HG03460 (cell line): ENCODE measurements around the gene NUBPL.
"Not testable (repeated sequence)": the region's sequence is repeated elsewhere in the genome, so short reads cannot be mapped to it uniquely, and the experiment has no call there.

Source experiments
- ATAC-seq: cut with Tn5 transposase; IDR thresholded peaks from one replicate; pipeline ENCODE4 v1.9.1; 2021; ENCODE audit not compliant: unreplicated experiment

NUBPL gene

GRCh38 chr14:31668348-31668747 lies 107.1 kb downstream of the NUBPL start:
- no peak for ATAC-seq

DNA sequence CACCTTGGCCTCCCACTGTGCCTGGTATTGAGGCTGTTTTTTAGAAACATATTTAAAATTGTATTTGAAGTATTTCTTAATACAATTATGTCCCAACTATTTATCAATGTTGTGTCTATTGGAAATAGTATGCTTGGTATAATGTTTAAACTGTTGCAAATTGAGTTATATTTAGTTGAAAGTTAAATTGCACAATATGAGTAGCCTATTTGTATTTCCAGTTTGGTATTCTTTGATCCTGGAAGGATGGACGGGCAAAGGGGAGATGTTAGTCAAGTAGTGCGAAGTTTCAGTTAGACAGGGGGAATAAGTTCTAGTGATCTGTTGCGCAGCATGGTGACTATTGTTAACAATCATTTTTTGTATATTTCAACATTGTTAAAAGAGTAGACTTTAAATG lies 111.5 kb downstream of the NUBPL start:
- ATAC-seq = no peak

- no peak for ATAC-seq
These were observed 115.8 kb downstream of the NUBPL start for GRCh38 chr14:31677052-31677451.

DNA sequence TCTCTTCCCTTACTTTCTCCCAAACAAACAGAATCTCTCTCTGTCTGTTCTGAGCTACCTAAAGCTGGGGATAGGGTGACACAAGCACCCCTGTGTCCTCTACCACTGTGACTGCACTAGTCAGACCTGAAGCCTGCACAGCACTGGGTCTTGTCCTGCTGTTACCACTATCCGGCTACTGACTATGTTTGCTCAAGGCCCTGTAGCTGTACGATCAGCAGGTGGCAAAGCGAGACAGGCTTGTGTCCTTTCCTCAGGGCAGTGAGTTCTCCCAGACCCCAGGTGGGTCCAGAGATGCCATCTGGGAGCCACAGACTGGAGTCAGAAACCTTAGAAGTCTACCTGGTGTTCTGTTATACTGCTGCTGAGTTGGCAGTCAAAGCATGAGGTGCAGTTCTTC lies 116.4 kb downstream of the NUBPL start:
- ATAC-seq = no peak

GRCh38 chr14:31678421-31679249 lies 117.4 kb downstream of the NUBPL start:
- no peak for ATAC-seq

DNA sequence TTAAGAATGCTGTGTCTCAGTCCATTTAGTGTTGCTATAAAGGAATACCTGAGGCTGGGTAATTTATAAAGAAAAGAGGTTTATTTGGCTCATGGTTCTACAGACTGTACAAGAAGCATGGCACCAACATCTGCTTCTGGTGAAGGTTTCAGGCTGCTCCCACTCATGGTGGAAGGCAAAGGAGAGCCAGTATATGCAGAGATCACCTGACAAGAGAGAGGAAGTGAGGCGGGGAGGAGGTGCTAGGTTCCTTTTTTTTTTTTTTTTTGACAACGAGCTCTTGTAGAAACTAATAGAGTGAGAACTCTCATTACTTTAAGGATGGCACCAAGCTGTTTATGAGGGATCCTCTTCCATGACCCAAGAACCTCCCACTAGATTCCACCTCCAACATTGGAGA lies 121.6 kb downstream of the NUBPL start:
- no peak for ATAC-seq

DNA sequence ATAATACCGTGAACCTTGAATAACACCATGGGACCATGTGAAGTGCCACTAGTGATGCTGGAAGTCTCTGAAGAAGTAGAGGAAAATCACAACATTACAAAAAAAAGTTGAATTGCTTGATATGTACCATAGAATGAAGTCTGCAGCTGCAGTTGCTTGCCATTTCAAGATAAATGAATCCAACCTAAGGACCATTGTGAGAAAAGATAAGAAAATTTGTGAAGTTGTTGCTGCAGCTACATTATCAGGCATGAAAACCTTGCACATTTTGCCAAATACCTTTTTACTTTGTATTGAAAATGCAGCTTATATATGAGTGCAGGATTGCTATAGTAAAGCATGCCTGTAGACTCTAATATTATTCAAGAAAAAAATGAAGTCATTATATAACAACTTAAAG lies 126.5 kb downstream of the NUBPL start:
- ATAC-seq = no peak

DNA sequence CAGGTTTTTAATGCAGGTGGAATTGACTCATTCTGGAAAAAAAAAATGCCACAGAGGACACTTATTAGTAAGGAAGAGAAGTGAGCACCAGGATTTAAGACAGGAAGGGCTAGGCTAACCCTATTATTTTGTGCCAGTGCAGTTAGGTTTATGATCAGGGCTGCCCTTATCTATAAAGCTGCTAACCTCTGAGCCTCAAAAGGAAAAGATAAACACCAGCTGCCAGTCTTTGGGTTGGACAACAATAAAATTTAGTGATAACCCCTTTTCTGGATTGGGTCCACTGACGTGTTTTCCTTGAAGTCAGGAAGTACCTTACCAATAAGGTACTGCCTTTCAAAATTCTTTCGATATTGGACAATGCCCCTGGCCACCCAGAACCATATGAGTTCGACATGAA lies 128.9 kb downstream of the NUBPL start:
- ATAC-seq = no peak

GRCh38 chr14:31692376-31692781 lies 131.2 kb downstream of the NUBPL start:
- no peak for ATAC-seq

DNA sequence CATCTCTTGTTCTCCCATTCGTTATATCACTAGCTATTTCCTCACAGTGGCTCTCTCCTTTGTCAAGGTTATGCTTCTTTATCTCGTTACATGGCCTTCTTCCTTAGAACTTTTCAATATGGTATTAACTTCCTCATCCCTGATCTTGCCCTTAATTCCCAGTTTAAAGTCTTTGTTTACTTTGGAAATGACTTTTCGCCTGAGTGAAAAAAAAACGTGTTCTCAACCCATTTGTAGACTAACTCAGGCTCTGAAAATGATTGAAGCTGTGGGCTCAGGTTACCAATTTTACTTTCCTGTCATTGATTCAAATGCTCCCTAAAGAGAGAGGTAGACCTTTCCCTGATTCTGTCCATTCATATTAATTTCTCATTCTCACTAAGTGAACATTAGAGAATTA lies 135.2 kb downstream of the NUBPL start:
- no peak for ATAC-seq

- ATAC-seq = no peak
These were observed 138.6 kb downstream of the NUBPL start for GRCh38 chr14:31699809-31700208.

GRCh38 chr14:31700282-31701074 lies 139.3 kb downstream of the NUBPL start:
- no peak for ATAC-seq

DNA sequence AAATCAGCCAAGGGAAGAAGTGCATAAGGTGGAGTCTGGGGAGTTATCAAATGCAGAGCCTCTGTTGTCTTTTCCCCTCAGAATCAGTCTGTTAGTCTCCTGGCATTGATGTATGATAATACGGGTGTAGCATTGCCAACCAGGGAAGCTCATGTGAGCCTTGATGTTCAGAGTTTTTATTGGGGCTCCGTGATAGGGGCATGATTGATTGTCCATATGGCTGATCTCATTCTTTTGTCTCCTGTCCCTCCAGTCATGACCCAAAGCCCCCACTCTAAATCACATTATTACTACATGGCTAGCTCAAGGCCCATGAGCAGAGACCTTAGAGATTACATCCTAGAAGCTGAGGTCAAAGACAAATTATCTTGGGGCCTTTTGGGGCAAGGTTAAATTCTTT lies 140.9 kb downstream of the NUBPL start:
- no peak for ATAC-seq

GRCh38 chr14:31703056-31703455 lies 141.9 kb downstream of the NUBPL start:
- ATAC-seq = no peak

- ATAC-seq = no peak
These were observed 144.5 kb downstream of the NUBPL start for GRCh38 chr14:31705731-31706130.

DNA sequence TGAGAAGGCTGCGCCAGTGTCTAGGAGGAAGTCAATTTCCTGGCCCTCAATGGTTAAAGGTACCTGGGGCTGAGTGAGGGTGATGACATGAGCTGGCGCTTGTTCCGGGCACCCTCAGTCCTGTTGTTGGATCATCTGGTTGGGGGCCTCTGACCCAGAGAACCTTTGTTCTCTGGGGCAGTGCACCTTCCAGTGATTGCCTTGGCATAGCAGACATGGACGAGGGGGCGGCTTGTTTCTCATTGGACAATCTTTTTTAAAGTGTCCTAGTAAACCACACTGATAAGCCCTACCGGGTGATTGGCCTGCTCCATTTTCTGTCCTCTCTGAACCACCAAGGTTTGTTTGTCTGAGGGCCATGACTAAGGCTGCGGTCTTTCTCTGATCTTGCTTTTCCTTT lies 147.5 kb downstream of the NUBPL start:
- ATAC-seq = not testable (repeated sequence)

DNA sequence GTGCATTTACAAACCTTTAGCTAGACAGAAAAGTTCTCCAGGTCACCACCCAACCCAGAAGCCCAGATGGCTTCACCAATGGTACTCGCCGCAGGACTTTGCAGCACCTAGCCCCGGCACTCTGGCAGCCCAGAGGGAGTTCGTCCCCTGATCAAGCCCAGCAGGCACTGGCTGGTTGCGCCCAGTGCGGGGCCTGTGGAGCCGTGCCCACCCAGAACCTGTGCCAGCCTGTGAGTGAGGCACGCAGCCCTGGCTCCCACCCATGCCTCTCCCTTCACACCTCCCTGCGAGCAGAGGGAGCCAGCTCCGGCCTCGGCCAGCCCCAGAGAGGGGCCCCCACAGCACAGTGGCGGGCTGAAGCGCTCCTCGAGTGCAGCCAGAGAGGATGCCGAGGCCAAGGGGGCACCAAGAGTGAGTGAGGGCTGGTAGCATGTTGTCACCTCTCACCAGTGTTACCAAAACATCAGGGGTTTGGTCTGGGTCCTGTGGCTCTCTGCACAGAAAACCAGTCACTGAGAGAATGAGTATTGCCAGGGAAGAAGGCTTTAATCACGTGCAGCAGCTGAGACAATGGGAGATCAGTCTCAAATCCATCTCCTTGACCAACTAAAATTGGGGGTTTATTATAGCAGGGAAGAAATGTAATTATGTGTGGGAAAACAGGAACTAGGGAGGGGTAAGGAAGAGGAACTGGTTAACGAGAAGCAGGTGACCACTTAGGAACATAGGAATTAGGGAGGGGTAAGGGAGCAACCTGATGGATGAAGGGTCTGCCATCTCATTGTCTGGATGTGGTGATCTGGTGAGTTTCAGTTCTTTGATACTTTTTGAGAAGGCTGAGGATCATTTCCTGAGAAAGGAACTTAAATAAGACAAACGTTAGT lies 151.3 kb downstream of the NUBPL start:
- no peak for ATAC-seq

DNA sequence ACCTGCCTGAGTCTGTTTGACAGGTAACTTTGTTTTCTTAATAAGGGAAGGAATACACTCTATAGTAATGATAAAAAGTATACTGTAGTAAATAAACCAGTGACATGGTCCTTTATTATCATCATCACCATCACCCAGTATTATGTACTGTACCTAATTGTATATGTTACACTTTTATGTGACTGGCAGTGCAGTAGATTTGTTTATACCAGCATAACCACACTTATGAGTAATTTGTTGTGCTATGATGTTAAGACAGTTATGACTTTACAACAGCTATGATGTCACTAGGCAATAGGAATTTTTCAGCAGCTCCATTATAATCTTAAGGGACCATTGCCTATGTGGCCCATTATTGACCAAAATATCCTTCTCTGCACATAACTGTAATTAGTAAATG lies 155.0 kb downstream of the NUBPL start:
- ATAC-seq = no peak

- no peak for ATAC-seq
These were observed 156.3 kb downstream of the NUBPL start for GRCh38 chr14:31717294-31718085.

- no peak for ATAC-seq
These were observed 157.4 kb downstream of the NUBPL start for GRCh38 chr14:31718585-31718984.

GRCh38 chr14:31718985-31719384 lies 157.8 kb downstream of the NUBPL start:
- no peak for ATAC-seq
